Sigmoid colon (tissue), 4 donors: ENCODE measurements around the gene SYTL2.

ENCODE experiments used
- EP300 ChIP-seq, 4 donors: sonication (generic); formaldehyde crosslinking; IDR thresholded peaks; one replicate each; pipeline ENCODE4 v1.6.1; 2017; ENCODE audit warnings: antibody characterized with exemption in 4 of 4
- POLR2A ChIP-seq, 2 donors: fragments of 450-650 bp; IDR thresholded peaks; one replicate each; pipeline ENCODE4 v1.6.1; 2016; ENCODE audit warnings: antibody characterized with exemption in 2 of 2, mild to moderate bottlenecking in 2 of 2, moderate library complexity in 2 of 2
- POLR2AphosphoS5 ChIP-seq, 4 donors: sonication (generic); formaldehyde crosslinking; IDR thresholded peaks; one replicate each; pipeline ENCODE4 v1.6.1; 2017; ENCODE audit warnings: antibody characterized with exemption in 4 of 4
- TF ChIP-seq, protein P1 (sequence below), 4 experiments: fragments of 450-650 bp in 3 of 4; fragments of 200-600 bp in 1 of 4; IDR thresholded peaks; one replicate each; pipeline ENCODE4 v1.5.1; 2016 to 2019; ENCODE audit warnings: antibody characterized with exemption in 4 of 4, mild to moderate bottlenecking in 3 of 4, moderate library complexity in 2 of 4

DNA sequence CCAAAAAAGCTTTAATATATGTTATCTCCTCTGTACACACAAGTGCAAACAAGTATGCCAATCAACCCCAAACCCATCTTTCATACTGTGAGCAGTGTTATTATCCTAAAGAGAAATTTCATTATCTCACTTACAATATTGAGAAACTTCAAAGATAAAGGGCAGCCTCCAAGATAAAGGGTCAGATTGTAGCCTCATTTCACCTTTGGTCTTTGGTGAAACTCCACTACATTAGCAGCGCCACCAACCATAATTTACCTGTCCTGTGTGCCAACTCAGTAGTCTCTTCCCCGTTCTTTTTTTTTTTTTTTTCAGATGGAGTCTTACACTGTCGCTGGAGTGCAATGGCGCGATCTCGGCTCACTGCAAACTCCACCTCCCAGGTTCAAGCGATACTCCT lies 9.4 kb downstream of the SYTL2 start:
- TF ChIP-seq, protein P1, sequence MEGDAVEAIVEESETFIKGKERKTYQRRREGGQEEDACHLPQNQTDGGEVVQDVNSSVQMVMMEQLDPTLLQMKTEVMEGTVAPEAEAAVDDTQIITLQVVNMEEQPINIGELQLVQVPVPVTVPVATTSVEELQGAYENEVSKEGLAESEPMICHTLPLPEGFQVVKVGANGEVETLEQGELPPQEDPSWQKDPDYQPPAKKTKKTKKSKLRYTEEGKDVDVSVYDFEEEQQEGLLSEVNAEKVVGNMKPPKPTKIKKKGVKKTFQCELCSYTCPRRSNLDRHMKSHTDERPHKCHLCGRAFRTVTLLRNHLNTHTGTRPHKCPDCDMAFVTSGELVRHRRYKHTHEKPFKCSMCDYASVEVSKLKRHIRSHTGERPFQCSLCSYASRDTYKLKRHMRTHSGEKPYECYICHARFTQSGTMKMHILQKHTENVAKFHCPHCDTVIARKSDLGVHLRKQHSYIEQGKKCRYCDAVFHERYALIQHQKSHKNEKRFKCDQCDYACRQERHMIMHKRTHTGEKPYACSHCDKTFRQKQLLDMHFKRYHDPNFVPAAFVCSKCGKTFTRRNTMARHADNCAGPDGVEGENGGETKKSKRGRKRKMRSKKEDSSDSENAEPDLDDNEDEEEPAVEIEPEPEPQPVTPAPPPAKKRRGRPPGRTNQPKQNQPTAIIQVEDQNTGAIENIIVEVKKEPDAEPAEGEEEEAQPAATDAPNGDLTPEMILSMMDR (IDR thresholded peaks at IDR 0.05): no peak
- TF ChIP-seq POLR2AphosphoS5 (IDR thresholded peaks at IDR 0.05) (no peak), POLR2A (IDR thresholded peaks at IDR 0.05) (no peak), EP300 (IDR thresholded peaks at IDR 0.05) (no peak)
